ENCODE results near the gene EDRF1. TPM values are rescaled to one million over a fixed set of nuclear protein-coding genes. Genes with fewer than 3 reads are reported as not detected.

The EDRF1 gene
- total RNA-seq, 4 donors from 2014 or later, result 4.3 to 21.2 (median 15.6) TPM

DNA sequence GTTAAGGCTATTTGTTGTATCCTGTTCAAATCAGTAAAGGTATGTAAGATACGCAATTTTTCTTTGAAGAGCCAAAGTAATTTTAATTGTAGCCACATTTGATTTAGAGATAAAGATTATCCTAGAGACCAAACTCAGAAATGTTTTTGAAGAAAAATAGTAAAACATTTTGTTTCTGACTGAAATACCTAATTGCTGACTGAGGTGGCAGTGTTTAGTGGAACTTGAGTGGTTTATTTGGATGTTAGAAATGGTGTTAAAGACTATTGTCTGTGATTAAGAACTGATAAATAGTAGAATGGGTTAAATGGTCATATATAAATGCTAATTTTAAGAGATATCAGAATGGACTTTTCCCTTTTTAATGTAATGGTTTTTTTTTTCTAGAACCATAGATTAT, 15.3 kb downstream of the EDRF1 start:
- intact Hi-C loops (cut with DNase I), result no loop called here
- Histone ChIP-seq H3K9me3 (no peaks in the 10 kb centered on the region), H3K4me3 (no peak overlapping the region), H3K36me3 (peaks cover 15 to 100% (median 40%) of the 10 kb centered on the region in 3 donors), H3K4me1 (no peaks in the 10 kb centered on the region), H3K27ac (no peak overlapping the region), H3K27me3 (no peaks in the 10 kb centered on the region)
- WGBS, 2 donors, result 88 to 95% methylated on average over 1 of the region's 1 CpG
- DNase-seq, result no peak
- TF ChIP-seq, protein P1, sequence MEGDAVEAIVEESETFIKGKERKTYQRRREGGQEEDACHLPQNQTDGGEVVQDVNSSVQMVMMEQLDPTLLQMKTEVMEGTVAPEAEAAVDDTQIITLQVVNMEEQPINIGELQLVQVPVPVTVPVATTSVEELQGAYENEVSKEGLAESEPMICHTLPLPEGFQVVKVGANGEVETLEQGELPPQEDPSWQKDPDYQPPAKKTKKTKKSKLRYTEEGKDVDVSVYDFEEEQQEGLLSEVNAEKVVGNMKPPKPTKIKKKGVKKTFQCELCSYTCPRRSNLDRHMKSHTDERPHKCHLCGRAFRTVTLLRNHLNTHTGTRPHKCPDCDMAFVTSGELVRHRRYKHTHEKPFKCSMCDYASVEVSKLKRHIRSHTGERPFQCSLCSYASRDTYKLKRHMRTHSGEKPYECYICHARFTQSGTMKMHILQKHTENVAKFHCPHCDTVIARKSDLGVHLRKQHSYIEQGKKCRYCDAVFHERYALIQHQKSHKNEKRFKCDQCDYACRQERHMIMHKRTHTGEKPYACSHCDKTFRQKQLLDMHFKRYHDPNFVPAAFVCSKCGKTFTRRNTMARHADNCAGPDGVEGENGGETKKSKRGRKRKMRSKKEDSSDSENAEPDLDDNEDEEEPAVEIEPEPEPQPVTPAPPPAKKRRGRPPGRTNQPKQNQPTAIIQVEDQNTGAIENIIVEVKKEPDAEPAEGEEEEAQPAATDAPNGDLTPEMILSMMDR (IDR thresholded peaks at IDR 0.05), result no peak
- no peak for TF ChIP-seq POLR2A (IDR thresholded peaks at IDR 0.05)

- Histone ChIP-seq H3K36me3 (peaks cover 24 to 100% (median 52%) of the 10 kb centered on the region in 3 donors), H3K27ac (no peak overlapping the region), H3K27me3 (no peaks in the 10 kb centered on the region), H3K4me1 (no peaks in the 10 kb centered on the region), H3K4me3 (no peak overlapping the region), H3K9me3 (no peaks in the 10 kb centered on the region)
- DNase-seq, result no peak
- intact Hi-C loops (cut with DNase I), result no loop called here
- 91 to 93% methylated on average over 5 of the region's 5 CpGs for WGBS, 2 donors
- TF ChIP-seq, protein P1 (IDR thresholded peaks at IDR 0.05), result no peak
- TF ChIP-seq POLR2A (IDR thresholded peaks at IDR 0.05), result no peak
These were observed 18.7 kb downstream of the EDRF1 start for GRCh38 chr10:125738206-125738605.

GRCh38 chr10:125739994-125740679, 20.6 kb downstream of the EDRF1 start:
- no peaks in the 10 kb centered on the region for H3K9me3 ChIP-seq
- peaks cover 27 to 100% (median 52%) of the 10 kb centered on the region in 3 donors for H3K36me3 ChIP-seq
- no peak overlapping the region for H3K4me3 ChIP-seq
- no peaks in the 10 kb centered on the region for H3K27me3 ChIP-seq
- TF ChIP-seq POLR2A (IDR thresholded peaks at IDR 0.05), result no peak
- TF ChIP-seq, protein P1 (IDR thresholded peaks at IDR 0.05), result no peak
- intact Hi-C loops (cut with DNase I), result no loop called here
- H3K4me1 ChIP-seq, result no peaks in the 10 kb centered on the region
- no peak overlapping the region for H3K27ac ChIP-seq
- DNase-seq, result no peak
- WGBS, 2 donors, result 89 to 96% methylated on average over 7 of the region's 7 CpGs

DNA sequence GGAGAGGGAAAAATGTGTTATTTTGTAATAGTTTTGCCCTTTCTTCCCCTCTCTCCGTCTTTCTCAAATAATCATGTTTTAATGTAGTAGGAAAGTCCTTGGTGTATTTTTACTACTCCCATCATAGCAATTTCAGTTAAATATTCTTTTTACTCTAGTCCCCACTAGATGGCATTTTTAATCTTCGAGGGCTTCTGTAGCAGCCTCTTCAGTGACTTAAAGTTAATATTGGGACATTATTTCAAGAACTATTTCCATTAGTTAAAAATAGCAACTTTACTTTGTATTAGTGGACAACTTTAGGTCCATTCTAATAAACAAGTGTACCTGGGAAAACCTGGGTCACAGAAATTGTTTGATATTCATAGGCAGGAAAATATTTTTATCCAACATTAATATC, 23.0 kb downstream of the EDRF1 start:
- H3K36me3 ChIP-seq, result peaks cover 21 to 100% (median 54%) of the 10 kb centered on the region in 3 donors
- 60 to 63% methylated on average over 2 of the region's 2 CpGs for WGBS, 2 donors
- no peak overlapping the region for H3K27ac ChIP-seq
- no peaks in the 10 kb centered on the region for H3K9me3 ChIP-seq
- intact Hi-C loops (cut with DNase I), result no loop called here
- no peaks in the 10 kb centered on the region for H3K27me3 ChIP-seq
- no peaks in the 10 kb centered on the region for H3K4me1 ChIP-seq
- DNase-seq, result no peak
- TF ChIP-seq, protein P1 (IDR thresholded peaks at IDR 0.05), result no peak
- no peak for TF ChIP-seq POLR2A (IDR thresholded peaks at IDR 0.05)
- H3K4me3 ChIP-seq, result no peak overlapping the region

DNA sequence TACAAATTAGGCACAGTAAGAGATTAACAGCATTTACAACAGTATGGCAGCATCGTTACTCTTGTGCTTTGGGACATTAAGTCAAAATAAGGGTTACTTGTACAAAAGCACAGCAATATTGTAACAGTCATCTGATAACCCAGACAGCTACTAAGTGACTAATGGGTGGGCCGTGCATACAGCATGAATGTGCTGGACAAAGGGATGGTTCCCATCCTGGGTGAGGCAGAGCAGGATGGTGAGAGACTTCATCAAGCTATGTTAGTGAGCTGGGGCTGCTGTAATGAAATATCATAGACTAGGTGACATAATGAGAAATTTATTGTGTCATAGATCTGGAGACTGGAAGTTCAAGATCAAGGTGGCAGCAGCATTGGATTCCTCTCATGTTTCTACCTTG, 25.4 kb downstream of the EDRF1 start:
- Histone ChIP-seq H3K27me3 (no peaks in the 10 kb centered on the region), H3K4me1 (no peaks in the 10 kb centered on the region), H3K27ac (no peak overlapping the region), H3K4me3 (no peak overlapping the region), H3K9me3 (no peaks in the 10 kb centered on the region), H3K36me3 (peaks cover 29 to 100% (median 56%) of the 10 kb centered on the region in 3 donors)
- intact Hi-C loops (cut with DNase I), result no loop called here
- 83 to 95% methylated on average over 2 of the region's 2 CpGs for WGBS, 2 donors
- no peak for TF ChIP-seq POLR2A (IDR thresholded peaks at IDR 0.05)
- DNase-seq, result no peak

Measured in esophagus squamous epithelium (tissue), 5 donors.